HCT116 (cell line): ENCODE data around the gene EIF2B2. TPM values are rescaled to one million over a fixed set of nuclear protein-coding genes. Genes with fewer than 3 reads are reported as not detected.

ENCODE experiments used
- ATAC-seq: fragments of 200-7000 bp; cut with Tn5 transposase; 2 replicates; pipeline ENCODE4 v1.9.1; 2020; ENCODE audit warnings: mild to moderate bottlenecking, moderate library complexity
- BruUV-seq: library from RNA; stranded (reverse); fragments of 400-500 nt; replicated peaks from 2 replicates; lab custom pipeline; 2021; lab: Mats Ljungman, UMichigan
- CTCF ChIA-PET: fragments of 300-600 bp; sonication (Branson Sonifier 250); formaldehyde crosslinking; loops from one replicate; lab custom pipeline; 2021; ENCODE audit warnings: antibody characterized with exemption; lab: Charles Lee
- POLR2A ChIA-PET: fragments of 300-600, 350-600 bp; sonication (Branson Sonifier 250); formaldehyde crosslinking; loops from one replicate; lab custom pipeline; 2021; ENCODE audit warnings: antibody characterized with exemption; lab: Charles Lee
- RAD21 ChIA-PET, 2 experiments: fragments of 300-600 bp; sonication (Branson Sonifier 250); formaldehyde crosslinking; loops; one replicate each; lab custom pipeline; 2023; ENCODE audit warnings: low total read pairs in 2 of 2; ENCODE audit not compliant: uncharacterized antibody in 2 of 2, unreplicated experiment in 2 of 2, low non-redundant PET in 1 of 2; lab: Charles Lee
- DNase-seq: peaks from one replicate; pipeline ENCODE4 v3.0.0-alpha.2; 2010; ENCODE audit warnings: low read depth, low spot score
- H2AFZ ChIP-seq: fragments of 200-600 bp; shearing (Covaris generic), sonication (generic); 2 replicates; pipeline ENCODE4 v1.6.1; 2017; ENCODE audit warnings: low read depth, mixed run types, mixed read lengths, antibody characterized with exemption, low read length; ENCODE audit not compliant: poor library complexity, severe bottlenecking
- H3K27ac ChIP-seq: 2 replicates; pipeline ENCODE4 v1.5.1; 2012; ENCODE audit warnings: low read depth, low read length
- H3K27me3 ChIP-seq: fragments of 200-600 bp; sonication (generic); 2 replicates; pipeline ENCODE4 v1.6.1; 2016; ENCODE audit warnings: mixed run types, low read length, mixed read lengths; ENCODE audit not compliant: insufficient read depth
- H3K36me3 ChIP-seq, 2 experiments: fragments of 200-500 bp in 1 of 2; fragments of 200-600 bp in 1 of 2; sonication (Bioruptor generic) in 1 of 2; sonication (generic) in 1 of 2; 2 replicates each; pipeline versions ENCODE4 v1.5.1 to v1.6.1; 2014 to 2016; ENCODE audit warnings: low read length in 2 of 2, inconsistent platforms in 1 of 2, mixed read lengths in 1 of 2, mixed run types in 1 of 2; ENCODE audit not compliant: insufficient read depth in 2 of 2, control insufficient read depth in 1 of 2
- H3K4me1 ChIP-seq, 2 experiments: fragments of 200-600 bp in 1 of 2; sonication (generic) in 1 of 2; 2 replicates each; pipeline versions ENCODE4 v1.5.1 to v1.6.1; 2012 to 2017; ENCODE audit warnings: low read length in 2 of 2, inconsistent platforms in 1 of 2, mild to moderate bottlenecking in 1 of 2, mixed read lengths in 1 of 2, mixed run types in 1 of 2, moderate library complexity in 1 of 2; ENCODE audit not compliant: insufficient read depth in 2 of 2, control insufficient read depth in 1 of 2
- H3K4me2 ChIP-seq: fragments of 200-600 bp; sonication (generic); 2 replicates; pipeline ENCODE4 v1.6.1; 2017; ENCODE audit warnings: mixed run types, low read length, mixed read lengths
- H3K4me3 ChIP-seq, 2 experiments: fragments of 200-600 bp in 1 of 2; sonication (generic) in 1 of 2; replicated peaks in 1 of 2; 2 replicates each; pipeline ENCODE4 v1.5.1; 2011 to 2016; ENCODE audit warnings: low read length in 2 of 2, control low read depth in 1 of 2, low read depth in 1 of 2, mild to moderate bottlenecking in 1 of 2, mixed read lengths in 1 of 2, mixed run types in 1 of 2
- H3K79me2 ChIP-seq: fragments of 200-600 bp; sonication (generic); 2 replicates; pipeline ENCODE4 v1.6.1; 2017; ENCODE audit warnings: mild to moderate bottlenecking, mixed run types, low read length, moderate library complexity, mixed read lengths; ENCODE audit not compliant: insufficient read depth
- H3K9ac ChIP-seq: fragments of 200-600 bp; sonication (generic); 2 replicates; pipeline ENCODE4 v1.6.1; 2016; ENCODE audit warnings: low read length, mixed read lengths
- H3K9me2 ChIP-seq: fragments of 200-600 bp; sonication (generic), shearing (Covaris generic); 2 replicates; pipeline ENCODE4 v1.6.1; 2017; ENCODE audit warnings: mixed run types, mild to moderate bottlenecking, moderate library complexity; ENCODE audit not compliant: insufficient read depth
- H3K9me3 ChIP-seq, 2 experiments: fragments of 200-500 bp in 1 of 2; fragments of 200-600 bp in 1 of 2; sonication (Bioruptor generic) in 1 of 2; sonication (generic) in 1 of 2; 2 replicates each; pipeline ENCODE4 v1.6.1; 2014 to 2017; ENCODE audit warnings: low read length in 2 of 2, mixed read lengths in 2 of 2, inconsistent platforms in 1 of 2, low read depth in 1 of 2, mild to moderate bottlenecking in 1 of 2, mixed run types in 1 of 2, moderate library complexity in 1 of 2; ENCODE audit not compliant: control insufficient read depth in 1 of 2, insufficient read depth in 1 of 2
- H4K20me1 ChIP-seq: fragments of 200-600 bp; sonication (generic), shearing (Covaris generic); 2 replicates; pipeline ENCODE4 v1.6.1; 2017; ENCODE audit warnings: mixed run types, mild to moderate bottlenecking, moderate library complexity; ENCODE audit not compliant: insufficient read depth
- CBX3 ChIP-seq: IDR thresholded peaks from 2 replicates; pipeline ENCODE4 v1.6.1; 2012; ENCODE audit warnings: low read depth
- CEBPB ChIP-seq: IDR thresholded peaks from 2 replicates; pipeline ENCODE4 v1.6.1; 2012; ENCODE audit warnings: low read depth
- CTCF ChIP-seq, 3 experiments: fragments of 200-600 bp in 1 of 3; sonication (generic) in 1 of 3; IDR thresholded peaks in 2 of 3; conservative IDR thresholded peaks in 1 of 3; 2 replicates each; pipeline ENCODE4 v1.5.1; 2012 to 2017; ENCODE audit warnings: low read depth in 2 of 3, low read length in 2 of 3, antibody characterized with exemption in 1 of 3, borderline replicate concordance in 1 of 3, control low read depth in 1 of 3, mild to moderate bottlenecking in 1 of 3, mixed read lengths in 1 of 3, mixed run types in 1 of 3, moderate library complexity in 1 of 3; ENCODE audit not compliant: insufficient read depth in 1 of 3
- EGR1 ChIP-seq: IDR thresholded peaks from 2 replicates; pipeline ENCODE4 v1.6.1; 2012; ENCODE audit warnings: low read depth
- ELF1 ChIP-seq: IDR thresholded peaks from 2 replicates; pipeline ENCODE4 v1.6.1; 2012; ENCODE audit warnings: low read depth, borderline replicate concordance
- EZH2 ChIP-seq: fragments of 200-600 bp; sonication (generic); IDR thresholded peaks from 2 replicates; pipeline ENCODE4 v1.6.1; 2017; ENCODE audit warnings: antibody characterized with exemption, mixed run types
- EZH2phosphoT487 ChIP-seq: fragments of 200-600 bp; IDR thresholded peaks from 2 replicates; pipeline ENCODE4 v1.6.1; 2018; ENCODE audit warnings: antibody characterized with exemption, borderline replicate concordance
- FOSL1 ChIP-seq: IDR thresholded peaks from 2 replicates; pipeline ENCODE4 v1.6.1; 2012; ENCODE audit warnings: low read depth
- JUND ChIP-seq: IDR thresholded peaks from 2 replicates; pipeline ENCODE4 v1.6.1; 2012
- POLR2A ChIP-seq: IDR thresholded peaks from 2 replicates; pipeline ENCODE4 v1.7.0; 2011; ENCODE audit warnings: borderline replicate concordance; ENCODE audit not compliant: insufficient read depth, insufficient read length; ENCODE audit errors: extremely low read depth
- SIN3A ChIP-seq: IDR thresholded peaks from 2 replicates; pipeline ENCODE4 v1.6.1; 2012; ENCODE audit warnings: low read depth
- SP1 ChIP-seq: IDR thresholded peaks from 2 replicates; pipeline ENCODE4 v1.6.1; 2012; ENCODE audit warnings: low read depth
- YY1 ChIP-seq: IDR thresholded peaks from 2 replicates; pipeline ENCODE4 v1.6.1; 2011; ENCODE audit warnings: low read length, low read depth, moderate library complexity, mild to moderate bottlenecking; ENCODE audit not compliant: insufficient replicate concordance; ENCODE audit errors: extremely low read depth
- ZBTB33 ChIP-seq: IDR thresholded peaks from 2 replicates; pipeline ENCODE4 v1.6.1; 2011; ENCODE audit warnings: mild to moderate bottlenecking, low read length, moderate library complexity; ENCODE audit not compliant: insufficient replicate concordance; ENCODE audit errors: extremely low read depth
- ZFX ChIP-seq: fragments of 450-650 bp; IDR thresholded peaks from 2 replicates; pipeline ENCODE4 v1.6.1; 2017
- ZNF274 ChIP-seq: fragments of 200-500 bp; sonication (Bioruptor generic); IDR thresholded peaks from 2 replicates; pipeline ENCODE4 v1.6.1; 2014; ENCODE audit warnings: mild to moderate bottlenecking, low read depth, low read length, inconsistent platforms
- intact Hi-C: fragments of 100-400 bp; cut with micrococcal nuclease; formaldehyde crosslinking; loops from 2 replicates; pipeline ENCODE4 v1.10.0; 2022
- total RNA-seq: library from RNA; stranded (reverse); gene quantifications from one replicate; pipeline ENCODE4 v1.2.1, GENCODE V29; 2021; ENCODE audit not compliant: unreplicated experiment
- TF ChIP-seq, protein P1 (sequence below): IDR thresholded peaks from 2 replicates; pipeline ENCODE4 v1.6.1; 2012; ENCODE audit warnings: low read depth
- TF ChIP-seq, protein P2 (sequence below): IDR thresholded peaks from 2 replicates; pipeline ENCODE4 v1.6.1; 2012

Gene EIF2B2
- total RNA-seq, 1 experiment from 2014 or later, result 54.8 TPM

- ChIA-PET POLR2A (no interaction called here), RAD21 (no interaction called here), CTCF (no interaction called here)
- Histone ChIP-seq H3K27ac (no peak overlapping the region), H3K27me3 (no peaks in the 10 kb centered on the region), H3K4me3 (no peak overlapping the region), H2AFZ (no peak overlapping the region), H3K4me2 (no peak overlapping the region), H3K9ac (no peak overlapping the region), H3K79me2 (no peaks in the 10 kb centered on the region), H4K20me1 (peaks cover 5% of the 10 kb centered on the region; the same call in 1 of the 2 replicates), H3K36me3 (peaks cover 22 to 28% of the 10 kb centered on the region in 2 experiments), H3K4me1 (peaks cover 0 to 3% of the 10 kb centered on the region in 2 experiments; a peak in 2 of 4 replicates), H3K9me3 (no peaks in the 10 kb centered on the region), H3K9me2 (no peaks in the 10 kb centered on the region)
- ATAC-seq (no peak), DNase-seq (no peak)
- TF ChIP-seq EZH2phosphoT487, result no peak
- no peak for TF ChIP-seq SP1
- TF ChIP-seq ZFX, result no peak
- no peak for TF ChIP-seq JUND
- TF ChIP-seq, protein P1, sequence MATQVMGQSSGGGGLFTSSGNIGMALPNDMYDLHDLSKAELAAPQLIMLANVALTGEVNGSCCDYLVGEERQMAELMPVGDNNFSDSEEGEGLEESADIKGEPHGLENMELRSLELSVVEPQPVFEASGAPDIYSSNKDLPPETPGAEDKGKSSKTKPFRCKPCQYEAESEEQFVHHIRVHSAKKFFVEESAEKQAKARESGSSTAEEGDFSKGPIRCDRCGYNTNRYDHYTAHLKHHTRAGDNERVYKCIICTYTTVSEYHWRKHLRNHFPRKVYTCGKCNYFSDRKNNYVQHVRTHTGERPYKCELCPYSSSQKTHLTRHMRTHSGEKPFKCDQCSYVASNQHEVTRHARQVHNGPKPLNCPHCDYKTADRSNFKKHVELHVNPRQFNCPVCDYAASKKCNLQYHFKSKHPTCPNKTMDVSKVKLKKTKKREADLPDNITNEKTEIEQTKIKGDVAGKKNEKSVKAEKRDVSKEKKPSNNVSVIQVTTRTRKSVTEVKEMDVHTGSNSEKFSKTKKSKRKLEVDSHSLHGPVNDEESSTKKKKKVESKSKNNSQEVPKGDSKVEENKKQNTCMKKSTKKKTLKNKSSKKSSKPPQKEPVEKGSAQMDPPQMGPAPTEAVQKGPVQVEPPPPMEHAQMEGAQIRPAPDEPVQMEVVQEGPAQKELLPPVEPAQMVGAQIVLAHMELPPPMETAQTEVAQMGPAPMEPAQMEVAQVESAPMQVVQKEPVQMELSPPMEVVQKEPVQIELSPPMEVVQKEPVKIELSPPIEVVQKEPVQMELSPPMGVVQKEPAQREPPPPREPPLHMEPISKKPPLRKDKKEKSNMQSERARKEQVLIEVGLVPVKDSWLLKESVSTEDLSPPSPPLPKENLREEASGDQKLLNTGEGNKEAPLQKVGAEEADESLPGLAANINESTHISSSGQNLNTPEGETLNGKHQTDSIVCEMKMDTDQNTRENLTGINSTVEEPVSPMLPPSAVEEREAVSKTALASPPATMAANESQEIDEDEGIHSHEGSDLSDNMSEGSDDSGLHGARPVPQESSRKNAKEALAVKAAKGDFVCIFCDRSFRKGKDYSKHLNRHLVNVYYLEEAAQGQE, result no peak
- TF ChIP-seq YY1, result no peak
- TF ChIP-seq ZNF274, result no peak
- no peak for TF ChIP-seq CEBPB
- TF ChIP-seq POLR2A, result no peak
- no peak for TF ChIP-seq CTCF (IDR thresholded peaks at IDR 0.05 in 2 of 3, conservative IDR thresholded peaks at IDR 0.05 in 1 of 3; ENCODE audit: borderline replicate concordance in 1 of 3, insufficient read depth in 1 of 3, low read depth in 2 of 3, low read length in 2 of 3)
- TF ChIP-seq ELF1, result no peak
- TF ChIP-seq EZH2, result no peak
- TF ChIP-seq ZBTB33, result no peak
- no peak for TF ChIP-seq CBX3
- TF ChIP-seq SIN3A, result no peak
- no peak for TF ChIP-seq EGR1
- TF ChIP-seq, protein P2, sequence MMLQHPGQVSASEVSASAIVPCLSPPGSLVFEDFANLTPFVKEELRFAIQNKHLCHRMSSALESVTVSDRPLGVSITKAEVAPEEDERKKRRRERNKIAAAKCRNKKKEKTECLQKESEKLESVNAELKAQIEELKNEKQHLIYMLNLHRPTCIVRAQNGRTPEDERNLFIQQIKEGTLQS, result no peak
- TF ChIP-seq FOSL1, result no peak
- intact Hi-C loops, result no loop called here
- no TSS peak for BruUV-seq
Observed at GRCh38 chr14:75016815-75017214, 14.1 kb downstream of the EIF2B2 start.
